Measurements from ENCODE around the gene LRRC3. TPM values are rescaled to one million over a fixed set of nuclear protein-coding genes. Genes with fewer than 3 reads are reported as not detected.

Gene LRRC3
- total and polyA plus RNA-seq, 4 donors, result 3.0 to 14.2 (median 7.5) TPM

- whole genome bisulfite sequencing, result 95% methylated on average over 13 of the region's 13 CpGs
- H3K9ac ChIP-seq (ENCODE audit: low read depth in 1 of 2, low read length in 2 of 2), result no peak overlapping the region
- DNase-seq (ENCODE audit: low spot score), result no peak
- H3K4me3 ChIP-seq (ENCODE audit: low read depth in 1 of 3, low read length in 3 of 3), result no peak overlapping the region
- no peak overlapping the region for H3K27ac ChIP-seq (ENCODE audit: low read depth in 1 of 2, low read length in 2 of 2)
- H3K4me1 ChIP-seq (ENCODE audit: control insufficient read depth in 4 of 4, insufficient read depth in 4 of 4, low read length in 3 of 4), result peaks cover 0 to 12% (median 7%) of the 10 kb centered on the region in 4 donors
- no peaks in the 10 kb centered on the region for H3K9me3 ChIP-seq (ENCODE audit: control insufficient read depth in 4 of 4, low read length in 3 of 4)
- H3K36me3 ChIP-seq (ENCODE audit: control insufficient read depth in 4 of 4, insufficient read depth in 3 of 4, low read depth in 1 of 4, low read length in 3 of 4), result no peaks in the 10 kb centered on the region
- no peaks in the 10 kb centered on the region for H3K27me3 ChIP-seq (ENCODE audit: control insufficient read depth in 4 of 4, insufficient read depth in 4 of 4, low read length in 3 of 4)
- TF ChIP-seq MAX (IDR thresholded peaks at IDR 0.05) (no peak), JUND (IDR thresholded peaks at IDR 0.05) (no peak), HNF4A (conservative IDR thresholded peaks at IDR 0.05) (no peak), FOXA1 (IDR thresholded peaks at IDR 0.05) (no peak), RXRA (IDR thresholded peaks at IDR 0.05) (no peak), NR2F2 (IDR thresholded peaks at IDR 0.05) (no peak), RAD21 (IDR thresholded peaks at IDR 0.05) (no peak), YY1 (IDR thresholded peaks at IDR 0.05) (no peak), ATF3 (IDR thresholded peaks at IDR 0.05) (no peak), FOXA2 (IDR thresholded peaks at IDR 0.05) (no peak), ZBTB33 (IDR thresholded peaks at IDR 0.05) (no peak), REST (IDR thresholded peaks at IDR 0.05) (no peak), HNF4G (IDR thresholded peaks at IDR 0.05) (no peak)
These were observed 19.1 kb upstream of the LRRC3 start for GRCh38 chr21:44436111-44436611.

DNA sequence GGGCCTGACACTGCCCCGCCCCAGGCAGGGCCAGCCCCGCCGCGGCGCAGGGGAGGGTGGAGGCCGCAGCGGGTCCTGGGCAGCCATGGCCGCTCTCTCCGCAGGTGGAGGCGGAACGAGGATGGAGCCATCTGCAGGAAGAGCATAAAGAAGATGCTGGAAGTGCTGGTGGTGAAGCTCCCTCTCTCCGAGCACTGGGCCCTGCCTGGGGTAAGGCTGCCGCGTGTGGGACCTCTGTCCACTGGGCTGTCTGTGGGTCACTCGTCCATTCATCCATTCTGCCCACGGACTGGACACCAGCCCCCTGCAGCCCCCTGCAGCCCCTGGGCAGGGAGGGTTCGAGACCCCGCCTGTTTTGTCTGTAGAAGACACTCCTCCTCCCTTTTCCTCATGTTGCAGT is 18.4 kb upstream of the LRRC3 start:
- H3K9ac ChIP-seq (ENCODE audit: low read depth in 1 of 2, low read length in 2 of 2), result no peak overlapping the region
- TF ChIP-seq RAD21 (IDR thresholded peaks at IDR 0.05) (no peak), JUND (IDR thresholded peaks at IDR 0.05) (no peak)
- no peak overlapping the region for H3K4me3 ChIP-seq (ENCODE audit: low read depth in 1 of 3, low read length in 3 of 3)
- no peaks in the 10 kb centered on the region for H3K36me3 ChIP-seq (ENCODE audit: control insufficient read depth in 4 of 4, insufficient read depth in 3 of 4, low read depth in 1 of 4, low read length in 3 of 4)
- DNase-seq (ENCODE audit: low spot score), result no peak
- H3K27me3 ChIP-seq (ENCODE audit: control insufficient read depth in 4 of 4, insufficient read depth in 4 of 4, low read length in 3 of 4), result no peaks in the 10 kb centered on the region
- H3K9me3 ChIP-seq (ENCODE audit: control insufficient read depth in 4 of 4, low read length in 3 of 4), result no peaks in the 10 kb centered on the region
- peaks cover 0 to 12% (median 7%) of the 10 kb centered on the region in 4 donors for H3K4me1 ChIP-seq (ENCODE audit: control insufficient read depth in 4 of 4, insufficient read depth in 4 of 4, low read length in 3 of 4)
- 93% methylated on average over 18 of the region's 18 CpGs for WGBS
- no peak overlapping the region for H3K27ac ChIP-seq (ENCODE audit: low read depth in 1 of 2, low read length in 2 of 2)

GRCh38 chr21:44437371-44437695 is 18.0 kb upstream of the LRRC3 start:
- no peak overlapping the region for H3K27ac ChIP-seq (ENCODE audit: low read depth in 1 of 2, low read length in 2 of 2)
- H3K9me3 ChIP-seq (ENCODE audit: control insufficient read depth in 4 of 4, low read length in 3 of 4), result no peaks in the 10 kb centered on the region
- no peak overlapping the region for H3K4me3 ChIP-seq (ENCODE audit: low read depth in 1 of 3, low read length in 3 of 3)
- no peaks in the 10 kb centered on the region for H3K36me3 ChIP-seq (ENCODE audit: control insufficient read depth in 4 of 4, insufficient read depth in 3 of 4, low read depth in 1 of 4, low read length in 3 of 4)
- H3K4me1 ChIP-seq (ENCODE audit: control insufficient read depth in 4 of 4, insufficient read depth in 4 of 4, low read length in 3 of 4), result peaks cover 0 to 12% (median 7%) of the 10 kb centered on the region in 4 donors
- no peak for TF ChIP-seq HNF4G (IDR thresholded peaks at IDR 0.05)
- no peak for TF ChIP-seq FOXA1 (IDR thresholded peaks at IDR 0.05)
- no peak for DNase-seq (ENCODE audit: low spot score)
- 91% methylated on average over 5 of the region's 5 CpGs for WGBS
- no peak overlapping the region for H3K9ac ChIP-seq (ENCODE audit: low read depth in 1 of 2, low read length in 2 of 2)
- no peaks in the 10 kb centered on the region for H3K27me3 ChIP-seq (ENCODE audit: control insufficient read depth in 4 of 4, insufficient read depth in 4 of 4, low read length in 3 of 4)
